Thyroid gland (tissue), 4 donors: Measurements from ENCODE around the gene TFDP2.

Experiments used
- POLR2A ChIP-seq, 2 donors: fragments of 450-650 bp; IDR thresholded peaks; one replicate each; pipeline ENCODE4 v1.6.1; 2017; ENCODE audit warnings: antibody characterized with exemption in 2 of 2, mild to moderate bottlenecking in 2 of 2, moderate library complexity in 1 of 2
- TF ChIP-seq, protein P1 (sequence below), 6 experiments: fragments of 200-600 bp in 3 of 6; fragments of 450-650 bp in 3 of 6; sonication (generic) in 3 of 6; IDR thresholded peaks; one replicate each; pipeline ENCODE4 v1.5.1; 2016 to 2019; ENCODE audit warnings: antibody characterized with exemption in 6 of 6, mild to moderate bottlenecking in 2 of 6, inconsistent platforms in 1 of 6, moderate library complexity in 1 of 6

GRCh38 chr3:141972399-141972798 lies 176.9 kb downstream of the TFDP2 start:
- TF ChIP-seq, protein P1, sequence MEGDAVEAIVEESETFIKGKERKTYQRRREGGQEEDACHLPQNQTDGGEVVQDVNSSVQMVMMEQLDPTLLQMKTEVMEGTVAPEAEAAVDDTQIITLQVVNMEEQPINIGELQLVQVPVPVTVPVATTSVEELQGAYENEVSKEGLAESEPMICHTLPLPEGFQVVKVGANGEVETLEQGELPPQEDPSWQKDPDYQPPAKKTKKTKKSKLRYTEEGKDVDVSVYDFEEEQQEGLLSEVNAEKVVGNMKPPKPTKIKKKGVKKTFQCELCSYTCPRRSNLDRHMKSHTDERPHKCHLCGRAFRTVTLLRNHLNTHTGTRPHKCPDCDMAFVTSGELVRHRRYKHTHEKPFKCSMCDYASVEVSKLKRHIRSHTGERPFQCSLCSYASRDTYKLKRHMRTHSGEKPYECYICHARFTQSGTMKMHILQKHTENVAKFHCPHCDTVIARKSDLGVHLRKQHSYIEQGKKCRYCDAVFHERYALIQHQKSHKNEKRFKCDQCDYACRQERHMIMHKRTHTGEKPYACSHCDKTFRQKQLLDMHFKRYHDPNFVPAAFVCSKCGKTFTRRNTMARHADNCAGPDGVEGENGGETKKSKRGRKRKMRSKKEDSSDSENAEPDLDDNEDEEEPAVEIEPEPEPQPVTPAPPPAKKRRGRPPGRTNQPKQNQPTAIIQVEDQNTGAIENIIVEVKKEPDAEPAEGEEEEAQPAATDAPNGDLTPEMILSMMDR (IDR thresholded peaks at IDR 0.05): no peak
- TF ChIP-seq POLR2A (IDR thresholded peaks at IDR 0.05): no peak
